HG02943 (cell line): Measurements from ENCODE around the gene SRRT.
"Not testable (repeated sequence)": the region's sequence is repeated elsewhere in the genome, so short reads cannot be mapped to it uniquely, and the experiment has no call there.

Experiments used
- ATAC-seq: cut with Tn5 transposase; IDR thresholded peaks from one replicate; pipeline ENCODE4 v1.9.1; 2021; ENCODE audit warnings: mild to moderate bottlenecking, low read depth, moderate library complexity; ENCODE audit not compliant: unreplicated experiment

SRRT gene

DNA sequence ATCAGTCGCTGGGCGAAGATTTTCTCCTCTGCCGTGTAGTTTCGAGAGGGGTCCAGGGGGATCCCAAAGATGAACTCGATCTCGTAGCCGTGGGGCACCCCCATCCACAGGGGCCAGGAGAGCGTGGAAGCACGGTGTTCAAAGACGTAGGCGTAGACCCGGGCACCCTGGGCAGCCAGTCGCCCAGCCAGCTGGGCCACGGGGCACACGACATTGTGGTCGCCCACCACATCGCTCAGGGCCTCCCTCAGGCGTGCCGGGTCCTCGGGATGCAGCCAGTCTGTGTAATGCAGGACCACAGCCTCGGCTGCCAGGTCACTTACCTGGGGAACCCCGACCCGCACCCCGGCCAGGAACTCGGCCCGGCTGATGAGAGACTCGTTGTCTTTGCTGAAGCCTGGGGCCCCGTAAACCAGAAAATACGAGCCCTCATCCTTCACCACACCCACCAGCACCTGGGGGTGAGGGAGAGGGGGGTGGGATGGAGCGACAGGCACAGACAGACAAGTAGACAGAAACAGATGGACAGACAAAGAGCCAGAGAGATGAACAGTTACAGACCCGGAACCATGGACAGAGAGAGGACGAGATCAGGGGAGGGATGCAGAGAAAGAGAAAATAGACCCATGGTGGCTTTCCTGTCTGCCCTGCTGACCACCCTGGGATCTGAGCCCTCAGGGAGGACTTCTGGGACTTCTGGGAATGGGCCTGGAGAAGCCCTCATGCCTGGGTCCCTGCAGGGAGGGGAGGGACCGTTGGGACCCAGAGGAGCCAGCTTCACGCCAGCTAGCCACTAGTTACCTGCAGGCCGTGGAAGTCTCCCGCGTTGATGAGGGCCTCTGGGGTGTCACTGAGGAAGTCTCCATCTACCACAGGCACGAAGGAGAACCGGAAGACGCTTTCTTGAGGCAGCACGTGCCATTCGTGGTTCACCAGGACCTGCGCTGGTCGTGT lies 17.7 kb downstream of the SRRT start:
- no peak for ATAC-seq

DNA sequence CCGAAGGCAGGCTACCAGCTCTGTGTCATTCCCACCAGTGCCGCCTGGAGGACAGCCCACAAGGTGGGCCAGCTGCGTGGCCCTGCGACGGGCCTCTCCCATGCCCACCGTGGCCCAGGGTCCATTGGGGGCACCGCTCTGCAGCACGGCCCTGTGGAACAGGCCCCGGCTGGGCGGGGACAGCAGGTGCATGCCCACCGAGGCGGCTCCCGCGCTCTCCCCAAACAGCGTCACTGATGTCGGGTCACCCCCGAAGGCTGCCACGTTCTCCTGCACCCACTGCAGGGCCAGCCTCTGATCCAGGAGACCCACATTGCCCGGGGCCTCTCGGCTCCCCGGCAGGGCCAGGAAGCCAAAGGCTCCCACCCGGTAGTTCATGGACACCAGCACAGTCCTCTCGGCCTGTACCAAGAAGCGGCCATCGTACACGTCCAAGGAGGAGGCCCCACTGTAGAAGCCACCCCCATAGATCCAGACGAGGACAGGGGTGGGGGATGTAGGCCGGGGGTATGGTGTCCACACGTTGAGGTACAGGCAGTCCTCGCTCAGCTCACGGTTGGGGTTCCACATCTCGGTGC lies 18.5 kb downstream of the SRRT start:
- ATAC-seq: no peak

DNA sequence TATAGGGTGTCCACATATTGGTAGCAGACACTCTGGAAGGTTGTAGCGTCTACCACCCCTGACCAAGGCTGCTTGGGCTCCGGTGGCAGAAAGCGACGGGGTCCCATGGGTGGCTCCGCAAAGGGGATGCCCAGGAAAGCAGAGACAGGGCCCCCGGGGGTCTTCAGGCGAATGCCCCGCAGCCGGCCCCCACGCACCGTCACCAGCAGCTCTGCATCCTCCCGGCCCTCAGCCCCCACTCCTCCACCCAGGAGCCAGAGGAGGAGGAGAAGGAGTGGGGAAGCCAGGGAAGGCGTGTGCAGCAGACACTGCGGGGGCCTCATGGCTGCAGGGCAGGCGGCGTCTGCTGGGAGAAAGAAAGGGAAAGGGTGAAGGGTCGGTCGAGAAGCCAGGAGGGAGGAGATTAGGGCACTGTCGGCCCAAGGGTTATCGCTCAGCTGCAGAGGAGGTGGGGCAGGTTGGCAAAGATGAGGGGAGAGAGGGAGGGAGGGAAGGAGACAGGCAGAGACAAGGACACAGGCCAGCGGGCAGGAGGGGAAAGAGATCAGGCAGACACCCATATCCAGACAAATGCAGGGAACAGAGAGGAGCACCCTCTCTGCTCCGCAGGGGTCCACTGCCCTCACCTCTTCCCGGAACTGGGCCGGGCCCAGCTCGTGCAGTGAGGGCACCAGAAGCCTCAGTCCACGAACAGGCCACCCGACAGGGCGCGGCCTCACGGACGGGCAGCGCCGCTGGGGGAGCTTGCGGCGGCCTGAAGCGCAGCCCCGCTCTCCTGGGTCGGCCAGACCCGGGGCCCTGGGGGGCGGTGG lies 19.2 kb downstream of the SRRT start:
- ATAC-seq: no peak

DNA sequence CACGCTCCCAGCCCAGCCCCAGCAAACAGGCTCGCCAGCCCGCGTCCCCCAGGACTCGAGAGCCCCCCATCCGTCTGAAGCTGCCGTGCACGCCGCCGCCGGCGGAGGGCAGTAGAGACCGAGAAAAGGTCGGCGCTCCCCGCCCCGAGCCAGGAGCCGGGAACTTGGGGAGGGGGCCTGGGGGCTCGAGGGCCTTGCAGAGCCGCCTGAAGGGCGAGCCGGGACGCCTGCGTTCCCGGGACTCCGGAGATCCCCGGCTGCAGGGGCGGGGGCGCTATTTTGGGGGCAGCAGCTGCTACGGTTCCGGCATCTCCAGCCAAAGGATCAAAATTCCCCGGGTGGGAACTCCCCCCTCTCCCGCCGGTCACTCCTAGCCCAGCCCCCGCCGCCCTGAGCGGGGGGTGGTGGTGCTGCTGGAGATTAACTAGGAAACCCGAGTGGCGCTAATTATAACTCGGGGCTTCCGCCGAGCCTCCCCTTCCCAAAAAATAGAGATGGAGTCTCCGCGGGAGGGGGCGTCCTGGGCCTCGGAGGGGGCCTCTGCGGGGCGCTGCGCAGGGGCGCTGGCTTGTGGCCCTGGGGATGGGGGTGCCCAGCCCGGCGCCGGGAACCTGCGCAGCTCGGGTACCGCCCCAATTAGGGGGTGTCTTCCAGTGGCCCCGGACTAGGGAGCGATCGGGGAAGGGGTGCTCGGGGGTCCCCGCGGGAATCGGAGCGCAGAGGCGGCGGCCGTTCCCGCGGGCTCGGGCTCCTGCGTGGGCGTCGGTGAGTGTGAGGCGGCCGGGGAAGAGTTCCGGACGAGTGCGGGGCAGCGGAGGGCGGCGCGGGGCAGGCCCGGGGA lies 20.2 kb downstream of the SRRT start:
- ATAC-seq: no peak

DNA sequence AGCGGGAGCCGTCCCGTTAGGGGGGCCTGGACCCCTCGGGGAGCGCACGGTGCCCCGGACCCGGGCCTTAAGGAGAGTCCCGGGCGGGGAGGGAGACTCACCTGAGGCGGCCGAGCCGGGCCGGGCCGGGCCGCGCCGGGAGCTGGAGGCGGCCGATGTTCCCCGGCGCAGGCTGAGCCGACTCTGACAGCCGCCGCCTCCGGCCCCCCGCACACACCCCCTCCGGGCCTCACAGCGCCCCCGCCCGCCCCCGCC lies 20.7 kb downstream of the SRRT start, which contains the start of gene ACHE:
ACHE (minus strand) TSS at position 188 of the 255 bp plus-strand sequence. CDS start 1,656 bp downstream, outside the sequence.
- ATAC-seq: no peak

- no peak for ATAC-seq
Measured at GRCh38 chr7:100895956-100896731, 21.2 kb downstream of the SRRT start.

GRCh38 chr7:100896732-100897608 lies 22.1 kb downstream of the SRRT start:
- ATAC-seq: no peak

GRCh38 chr7:100897772-100898454 lies 23.0 kb downstream of the SRRT start:
- ATAC-seq: no peak

DNA sequence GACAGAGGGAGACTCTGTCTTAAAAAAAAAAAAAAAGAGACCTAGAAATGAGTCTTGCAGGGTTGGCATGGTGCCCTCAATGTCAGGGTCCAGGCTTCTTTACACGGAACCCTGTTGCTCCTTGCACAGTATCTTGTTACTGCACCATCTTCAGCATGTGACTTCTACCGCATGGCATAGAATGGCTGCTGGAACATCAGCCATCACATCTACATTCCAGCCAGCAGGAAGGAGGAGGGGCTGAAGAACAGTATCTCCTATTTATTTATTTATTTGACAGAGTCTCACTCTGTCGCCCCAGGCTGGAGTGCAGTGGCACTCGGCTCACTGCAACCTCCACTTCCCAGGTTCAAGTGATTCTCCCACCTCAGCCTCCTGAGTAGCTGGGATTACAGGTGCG lies 24.5 kb downstream of the SRRT start:
- no peak for ATAC-seq

GRCh38 chr7:100900978-100901377 lies 26.1 kb downstream of the SRRT start:
- ATAC-seq: no peak

GRCh38 chr7:100901921-100902332 lies 27.0 kb downstream of the SRRT start:
- ATAC-seq: no peak

DNA sequence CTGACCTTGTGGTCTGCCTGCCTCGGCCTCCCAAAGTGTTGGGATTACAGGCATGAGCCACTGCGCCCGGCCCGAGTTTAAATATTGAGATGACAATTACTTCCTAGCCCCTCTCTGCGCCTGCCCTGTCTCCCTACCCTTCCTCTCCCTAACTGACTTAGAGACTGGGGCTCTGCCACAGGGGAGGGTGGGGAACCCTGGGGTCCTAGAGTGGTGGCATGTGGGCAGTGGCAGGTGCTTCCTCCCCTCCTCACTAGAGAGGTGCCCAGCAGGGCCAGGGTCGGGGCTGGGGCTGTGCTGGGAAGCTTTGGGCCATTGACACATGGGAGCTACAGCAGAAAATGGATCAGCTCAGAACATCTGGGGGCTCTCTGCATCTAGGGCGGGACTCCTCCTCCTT lies 27.7 kb downstream of the SRRT start:
- no peak for ATAC-seq

- no peak for ATAC-seq
Measured at GRCh38 chr7:100908512-100908911, 33.6 kb downstream of the SRRT start.

- not testable (repeated sequence) for ATAC-seq
Measured at GRCh38 chr7:100910443-100910842, 35.5 kb downstream of the SRRT start.

DNA sequence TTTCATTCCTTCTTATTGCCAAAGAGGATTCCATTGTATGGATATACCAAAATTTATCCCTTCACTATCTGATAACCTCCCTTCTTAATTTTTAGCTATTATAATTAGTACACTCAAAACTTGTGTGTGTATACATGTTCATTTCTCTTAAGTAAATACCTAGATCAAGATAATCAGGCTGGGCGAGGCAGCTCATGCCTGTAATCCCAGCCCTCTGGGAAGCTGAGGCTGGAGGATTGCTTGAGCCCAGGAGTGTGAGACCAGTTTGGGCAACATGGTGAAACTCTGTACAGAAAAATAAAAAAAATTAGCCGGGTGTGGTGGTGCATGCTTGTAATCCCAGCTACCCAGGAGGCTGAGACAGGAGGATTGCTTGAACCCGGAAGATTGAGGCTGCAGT lies 36.6 kb downstream of the SRRT start:
- ATAC-seq: no peak

- ATAC-seq: no peak
Measured at GRCh38 chr7:100914208-100914878, 39.4 kb downstream of the SRRT start.

DNA sequence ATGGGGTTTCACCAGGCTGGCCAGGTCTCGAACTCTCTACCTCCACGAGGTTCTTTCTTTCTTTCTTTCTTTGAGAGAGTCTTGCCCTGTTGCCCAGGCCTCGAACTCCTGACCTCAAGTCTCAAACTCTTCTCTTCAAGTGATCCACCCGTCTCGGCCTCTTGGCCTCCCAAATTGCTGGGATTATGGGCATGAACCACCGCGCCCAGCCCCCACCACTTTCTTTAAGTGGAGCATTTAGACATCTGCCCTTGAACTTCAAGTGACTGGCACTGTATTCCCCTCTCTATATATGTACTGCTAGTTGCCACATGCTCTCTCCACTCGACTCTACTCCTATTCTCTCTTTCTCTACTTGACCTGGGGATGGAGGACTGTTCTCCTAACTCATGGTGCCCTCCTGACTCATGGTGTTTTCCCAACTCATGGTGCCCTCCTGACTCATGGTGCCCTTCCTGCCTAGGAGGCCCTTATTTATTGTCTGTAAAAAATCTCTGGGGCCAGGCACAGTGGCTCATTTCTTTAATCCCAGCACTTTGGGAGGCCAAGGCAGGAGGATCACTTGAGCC lies 40.1 kb downstream of the SRRT start:
- ATAC-seq: no peak
